ENCODE results near the gene ST3GAL2. TPM values are rescaled to one million over a fixed set of nuclear protein-coding genes. Genes with fewer than 3 reads are reported as not detected.

The ST3GAL2 gene
- total and polyA plus RNA-seq, 2 of the 4 experiments (the other 2 are of a cell fraction), result 17.4 to 17.7 TPM

- Histone ChIP-seq H2AFZ (replicated peaks; ENCODE audit: low read length, poor library complexity) (no peak overlapping the region), H3K14ac (replicated peaks; ENCODE audit: low read depth, low read length) (no peak overlapping the region), H3K27me3 (ENCODE audit: control insufficient read depth, insufficient read depth, low read length) (no peaks in the 10 kb centered on the region), H3K56ac (ENCODE audit: extremely low read depth, insufficient read depth, low read length) (no peak overlapping the region), H3K36me3 (ENCODE audit: control insufficient read depth, insufficient read depth, low read length) (peaks cover 61% of the 10 kb centered on the region), H3K23ac (ENCODE audit: low read depth, low read length) (no peak overlapping the region), H3K4me2 (ENCODE audit: low read depth, low read length) (no peak overlapping the region), H2BK120ac (ENCODE audit: low read depth, low read length) (no peak overlapping the region), H3K9ac (ENCODE audit: low read depth, low read length) (no peak overlapping the region), H4K5ac (ENCODE audit: low read depth, low read length) (no peak overlapping the region), H3K4me1 (ENCODE audit: control insufficient read depth, insufficient read depth, low read length) (no peaks in the 10 kb centered on the region), H2AK5ac (ENCODE audit: low read depth, low read length) (no peak overlapping the region), H3K27ac (ENCODE audit: insufficient read depth, low read length) (no peak overlapping the region), H2AK9ac (replicated peaks; ENCODE audit: low read depth, low read length, poor library complexity) (no peak overlapping the region), H2BK15ac (ENCODE audit: low read depth, low read length) (no peak overlapping the region), H4K20me1 (ENCODE audit: insufficient read depth, low read length) (no peaks in the 10 kb centered on the region), H2BK5ac (ENCODE audit: low read depth, low read length, poor library complexity, severe bottlenecking) (no peak overlapping the region), H2BK20ac (ENCODE audit: low read depth, low read length) (no peak overlapping the region), H4K91ac (ENCODE audit: insufficient read depth, low read depth, low read length) (no peak overlapping the region), H4K8ac (ENCODE audit: low read depth in 2 of 2, low read length in 2 of 2) (no peak overlapping the region), H3K9me3 (ENCODE audit: control insufficient read depth, insufficient read depth, low read length) (no peaks in the 10 kb centered on the region), H3K79me1 (ENCODE audit: low read depth in 1 of 2, low read length in 2 of 2) (peaks cover 0 to 7% of the 10 kb centered on the region in 2 experiments; a peak in 3 of 4 replicates), H3K4me3 (ENCODE audit: insufficient read depth, low read depth, low read length) (no peak overlapping the region), H3K4ac (ENCODE audit: low read depth, low read length) (no peak overlapping the region), H3K18ac (ENCODE audit: low read depth, low read length) (no peak overlapping the region), H3K9me1 (ENCODE audit: insufficient read depth, low read length) (no peaks in the 10 kb centered on the region)
- POLR2A ChIA-PET (ENCODE audit: unreplicated experiment), result no interaction called here
- CTCF ChIA-PET, result no interaction called here
- WGBS, 2 experiments (ENCODE audit: extremely low coverage in 2 of 2, insufficient read length in 1 of 2), result no CpG with 5 or more reads among the region's 7 CpGs
- dilution Hi-C loops (cut with HindIII; ENCODE audit: low sequenced_read_pairs, unreplicated experiment), result no loop called here
- in situ Hi-C loops (cut with MboI; ENCODE audit: low sequenced_read_pairs), result no loop called here
- DNase-seq, result no peak
- BruUV-seq (replicated peaks), result no TSS peak
- TF ChIP-seq RCOR1 (IDR thresholded peaks at IDR 0.05; ENCODE audit: insufficient replicate concordance, low read length), result no peak
- no peak for TF ChIP-seq MAFK (IDR thresholded peaks at IDR 0.05; ENCODE audit: low read depth, low read length)
- no peak for TF ChIP-seq CEBPB (IDR thresholded peaks at IDR 0.05; ENCODE audit: low read depth, low read length)
- TF ChIP-seq CHD1 (IDR thresholded peaks at IDR 0.05; ENCODE audit: low read depth, low read length), result no peak
- TF ChIP-seq, protein P1, sequence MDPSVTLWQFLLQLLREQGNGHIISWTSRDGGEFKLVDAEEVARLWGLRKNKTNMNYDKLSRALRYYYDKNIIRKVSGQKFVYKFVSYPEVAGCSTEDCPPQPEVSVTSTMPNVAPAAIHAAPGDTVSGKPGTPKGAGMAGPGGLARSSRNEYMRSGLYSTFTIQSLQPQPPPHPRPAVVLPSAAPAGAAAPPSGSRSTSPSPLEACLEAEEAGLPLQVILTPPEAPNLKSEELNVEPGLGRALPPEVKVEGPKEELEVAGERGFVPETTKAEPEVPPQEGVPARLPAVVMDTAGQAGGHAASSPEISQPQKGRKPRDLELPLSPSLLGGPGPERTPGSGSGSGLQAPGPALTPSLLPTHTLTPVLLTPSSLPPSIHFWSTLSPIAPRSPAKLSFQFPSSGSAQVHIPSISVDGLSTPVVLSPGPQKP (IDR thresholded peaks at IDR 0.05; ENCODE audit: borderline replicate concordance, low read depth, low read length), result no peak
- no peak for TF ChIP-seq RFX5 (IDR thresholded peaks at IDR 0.05; ENCODE audit: low read depth, low read length)
- TF ChIP-seq NFE2L2 (IDR thresholded peaks at IDR 0.05; ENCODE audit: low read depth, low read length), result no peak
- no peak for TF ChIP-seq FOS (IDR thresholded peaks at IDR 0.05; ENCODE audit: low read depth, low read length)
- no peak for TF ChIP-seq BHLHE40 (IDR thresholded peaks at IDR 0.05; ENCODE audit: low read depth, low read length)
- no peak for TF ChIP-seq MXI1 (IDR thresholded peaks at IDR 0.05; ENCODE audit: borderline replicate concordance, low read depth, low read length)
- no peak for TF ChIP-seq RAD21 (IDR thresholded peaks at IDR 0.05; ENCODE audit: low read length)
- no peak for TF ChIP-seq CTCF (conservative IDR thresholded peaks at IDR 0.05; ENCODE audit: low read depth, low read length)
- no peak for TF ChIP-seq MAZ (IDR thresholded peaks at IDR 0.05; ENCODE audit: borderline replicate concordance, low read depth, low read length)
- intact Hi-C loops (cut with micrococcal nuclease), result no loop called here
- ATAC-seq (ENCODE audit: low read depth), result no peak
Observed at GRCh38 chr16:70359552-70359951, 79.3 kb downstream of the ST3GAL2 start.

Measured in IMR-90 (cell line).